H9 (cell line): ENCODE results near the gene HPS4. TPM values are rescaled to one million over a fixed set of nuclear protein-coding genes. Genes with fewer than 3 reads are reported as not detected.

ENCODE experiments used
- DNase-seq: peaks from one replicate; pipeline ENCODE4 v3.0.0-alpha.2; 2017
- H2AFZ ChIP-seq: one replicate; pipeline ENCODE4 v1.6.1; 2013; ENCODE audit warnings: mild to moderate bottlenecking, low read length, control low read depth, moderate library complexity
- H2AK5ac ChIP-seq: 2 replicates; pipeline ENCODE4 v1.6.1; 2013; ENCODE audit warnings: low read length, control low read depth, mixed read lengths; ENCODE audit not compliant: insufficient read length
- H2BK120ac ChIP-seq: one replicate; pipeline ENCODE4 v1.6.1; 2013; ENCODE audit warnings: low read depth, mild to moderate bottlenecking, low read length, control low read depth, inconsistent platforms; ENCODE audit not compliant: poor library complexity, severe bottlenecking
- H2BK12ac ChIP-seq: 2 replicates; pipeline ENCODE4 v1.6.1; 2013; ENCODE audit warnings: low read length, control low read depth, mixed read lengths, low read depth; ENCODE audit not compliant: insufficient read length
- H2BK15ac ChIP-seq: 2 replicates; pipeline ENCODE4 v1.6.1; 2013; ENCODE audit warnings: low read depth, low read length, control low read depth
- H2BK20ac ChIP-seq: one replicate; pipeline ENCODE4 v1.6.1; 2013; ENCODE audit warnings: low read depth, mild to moderate bottlenecking, low read length, control low read depth, inconsistent platforms; ENCODE audit not compliant: poor library complexity, severe bottlenecking
- H2BK5ac ChIP-seq: 2 replicates; pipeline ENCODE4 v1.6.1; 2013; ENCODE audit warnings: low read length, control low read depth, mixed read lengths; ENCODE audit not compliant: insufficient read length
- H3K14ac ChIP-seq: 2 replicates; pipeline ENCODE4 v1.6.1; 2013; ENCODE audit warnings: low read length, control low read depth; ENCODE audit not compliant: insufficient read depth
- H3K18ac ChIP-seq: 2 replicates; pipeline ENCODE4 v1.6.1; 2013; ENCODE audit warnings: low read depth, mild to moderate bottlenecking, mixed read lengths, low read length, control low read depth; ENCODE audit not compliant: insufficient read length
- H3K23ac ChIP-seq: 2 replicates; pipeline ENCODE4 v1.6.1; 2013; ENCODE audit warnings: low read length, control low read depth, mixed read lengths, low read depth; ENCODE audit not compliant: insufficient read length
- H3K23me2 ChIP-seq: 2 replicates; pipeline ENCODE4 v1.6.1; 2013; ENCODE audit warnings: low read depth, mild to moderate bottlenecking, mixed read lengths, low read length, control low read depth; ENCODE audit not compliant: insufficient read length, poor library complexity, severe bottlenecking
- H3K27ac ChIP-seq: 2 replicates; pipeline ENCODE4 v1.5.1; 2013; ENCODE audit warnings: low read length, control low read depth, mixed read lengths, low read depth; ENCODE audit not compliant: insufficient read length
- H3K27me3 ChIP-seq: 2 replicates; pipeline ENCODE4 v1.6.1; 2013; ENCODE audit warnings: low read length, control low read depth, inconsistent platforms; ENCODE audit not compliant: insufficient read depth
- H3K4ac ChIP-seq: 2 replicates; pipeline ENCODE4 v1.6.1; 2013; ENCODE audit warnings: low read depth, mild to moderate bottlenecking, control low read depth, inconsistent platforms, low read length, moderate library complexity
- H3K4me1 ChIP-seq: 2 replicates; pipeline ENCODE4 v1.6.1; 2013; ENCODE audit warnings: low read length, control low read depth, inconsistent platforms; ENCODE audit not compliant: insufficient read depth
- H3K4me2 ChIP-seq: 2 replicates; pipeline ENCODE4 v1.6.1; 2013; ENCODE audit warnings: low read length, control low read depth, mixed read lengths; ENCODE audit not compliant: insufficient read length, insufficient read depth
- H3K56ac ChIP-seq: 2 replicates; pipeline ENCODE4 v1.6.1; 2013; ENCODE audit warnings: low read depth, mild to moderate bottlenecking, mixed read lengths, low read length, control low read depth; ENCODE audit not compliant: insufficient read length
- H3K79me1 ChIP-seq: 2 replicates; pipeline ENCODE4 v1.6.1; 2013; ENCODE audit warnings: low read depth, mild to moderate bottlenecking, moderate library complexity, low read length, control low read depth, inconsistent platforms; ENCODE audit not compliant: insufficient read depth, poor library complexity, severe bottlenecking
- H3K79me2 ChIP-seq: 2 replicates; pipeline ENCODE4 v1.6.1; 2013; ENCODE audit warnings: low read length, control low read depth, inconsistent platforms; ENCODE audit not compliant: insufficient read depth
- H3K9ac ChIP-seq: 2 replicates; pipeline ENCODE4 v1.6.1; 2013; ENCODE audit warnings: low read length, control low read depth, mixed read lengths; ENCODE audit not compliant: insufficient read length; ENCODE audit errors: extremely low read depth
- H3K9me3 ChIP-seq: one replicate; pipeline ENCODE4 v1.6.1; 2013; ENCODE audit warnings: low read depth, low read length, inconsistent platforms; ENCODE audit not compliant: control insufficient read depth
- H3T11ph ChIP-seq: one replicate; pipeline ENCODE4 v1.6.1; 2013; ENCODE audit warnings: mild to moderate bottlenecking, low read length, control low read depth, inconsistent platforms
- H4K20me1 ChIP-seq: one replicate; pipeline ENCODE4 v1.6.1; 2013; ENCODE audit not compliant: control insufficient read depth, insufficient read length, insufficient read depth
- H4K5ac ChIP-seq: 2 replicates; pipeline ENCODE4 v1.6.1; 2013; ENCODE audit warnings: low read depth, mild to moderate bottlenecking, mixed read lengths, low read length, control low read depth; ENCODE audit not compliant: insufficient read length
- H4K8ac ChIP-seq: replicated peaks from 2 replicates; pipeline ENCODE4 v1.6.1; 2013; ENCODE audit warnings: low read length, control low read depth, mixed read lengths, low read depth; ENCODE audit not compliant: insufficient read length
- H4K91ac ChIP-seq: 2 replicates; pipeline ENCODE4 v1.6.1; 2013; ENCODE audit warnings: low read depth, mild to moderate bottlenecking, moderate library complexity, mixed read lengths, low read length, control low read depth; ENCODE audit not compliant: insufficient read length
- H3K27ac Mint-ChIP-seq, 3 experiments: 2 replicates in 2 of 3; 3 replicates in 1 of 3; pipeline ENCODE4 v1.8.0; 2020 to 2021; ENCODE audit warnings: mixed read lengths in 3 of 3, mild to moderate bottlenecking in 1 of 3, moderate library complexity in 1 of 3
- H3K27me3 Mint-ChIP-seq: 2 replicates; pipeline ENCODE4 v1.8.0; 2021; ENCODE audit warnings: low read depth, mild to moderate bottlenecking, moderate library complexity, mixed read lengths
- H3K36me3 Mint-ChIP-seq, 3 experiments: 2 replicates in 2 of 3; 3 replicates in 1 of 3; pipeline ENCODE4 v1.8.0; 2020 to 2021; ENCODE audit warnings: low read depth in 3 of 3, mixed read lengths in 3 of 3; ENCODE audit not compliant: insufficient read depth in 1 of 3
- H3K4me1 Mint-ChIP-seq, 2 experiments: 2 replicates each; pipeline ENCODE4 v1.8.0; 2020; ENCODE audit warnings: mixed read lengths in 2 of 2
- H3K4me3 Mint-ChIP-seq, 2 experiments: 2 replicates in 1 of 2; 3 replicates in 1 of 2; pipeline ENCODE4 v1.8.0; 2020 to 2021; ENCODE audit warnings: mild to moderate bottlenecking in 2 of 2, mixed read lengths in 2 of 2, moderate library complexity in 1 of 2
- H3K9me3 Mint-ChIP-seq, 2 experiments: 2 replicates in 1 of 2; 3 replicates in 1 of 2; pipeline ENCODE4 v1.8.0; 2020; ENCODE audit warnings: mild to moderate bottlenecking in 2 of 2, mixed read lengths in 2 of 2, moderate library complexity in 1 of 2
- WGBS: extraction: QIAGEN DNeasy Blood & Tissue Kit; methylation state at CpG from one replicate; pipeline ENCODE4 v1.1.7; 2013; ENCODE audit warnings: missing lambda C conversion rate, low lambda C conversion rate, mixed read lengths; ENCODE audit not compliant: insufficient read length; ENCODE audit errors: extremely low coverage; 5-methylcytosine and 5-hydroxymethylcytosine counted together
- total RNA-seq: library from RNA; stranded (reverse); gene quantifications from 2 replicates; pipeline ENCODE4 v1.2.1, GENCODE V29; 2021
- TF ChIP-seq, protein P1 (sequence below): fragments of 200-600 bp; sonication (generic); conservative IDR thresholded peaks from 3 replicates; pipeline ENCODE4 v1.8.0; 2021; ENCODE audit warnings: antibody characterized with exemption, mild to moderate bottlenecking

Gene HPS4
- total RNA-seq, 1 experiment from 2014 or later, result 26.2 TPM

DNA sequence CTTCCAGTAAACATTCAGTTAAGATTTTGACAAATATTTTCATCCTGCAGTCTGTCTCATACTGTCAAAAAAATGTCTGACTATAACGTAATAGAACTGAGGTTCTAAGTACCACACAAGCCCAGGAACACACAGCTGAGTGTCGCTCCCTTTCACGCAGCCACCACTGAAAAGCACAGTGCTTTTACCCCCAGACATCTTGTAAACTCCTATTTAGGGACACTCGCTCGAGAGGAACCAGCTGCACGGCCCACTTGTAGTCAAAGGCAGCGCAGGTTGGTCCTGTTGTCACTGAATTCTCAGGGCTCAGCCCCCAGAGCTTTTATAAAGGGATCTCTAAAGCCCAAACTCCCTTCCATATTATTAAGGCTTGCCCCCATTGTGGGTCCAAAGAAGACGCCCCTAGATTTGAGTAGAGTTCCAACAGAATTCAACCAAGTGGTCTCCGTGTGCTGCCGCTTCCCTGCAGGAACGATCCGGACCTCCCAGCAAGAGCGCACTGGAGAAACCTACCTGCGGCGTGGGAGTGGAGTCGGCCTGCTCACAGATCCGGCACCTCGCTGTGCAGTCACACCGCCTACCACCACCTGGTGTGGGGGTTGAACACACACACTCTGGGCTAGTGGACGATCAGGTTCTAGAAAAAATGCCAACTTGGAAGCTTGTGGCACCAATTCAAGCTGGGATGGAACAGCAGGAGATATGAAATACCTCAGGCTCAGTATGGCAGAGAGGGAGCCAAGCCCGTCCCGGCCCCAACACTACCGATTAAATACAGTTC is 31.2 kb downstream of the HPS4 start:
- no peak overlapping the region for H3K4ac ChIP-seq
- no peak overlapping the region for H2BK120ac ChIP-seq
- no peak overlapping the region for H3K9ac ChIP-seq
- Mint-ChIP-seq H3K9me3 (no peaks in the 10 kb centered on the region), H3K4me3 (no peak overlapping the region), H3K36me3 (peaks cover 16 to 47% (median 46%) of the 10 kb centered on the region in 3 experiments; a peak in 6 of 7 replicates), H3K27ac (0 out of 7 replicates have a peak overlapping the region, but pooled peaks of 1 of the 3 experiments have one; percentile 61), H3K27me3 (no peaks in the 10 kb centered on the region), H3K4me1 (no peaks in the 10 kb centered on the region)
- no peak overlapping the region for H2AK5ac ChIP-seq
- H3K14ac ChIP-seq, result no peak overlapping the region
- H3K4me1 ChIP-seq, result no peaks in the 10 kb centered on the region
- H3K23me2 ChIP-seq, result no peaks in the 10 kb centered on the region
- no peaks in the 10 kb centered on the region for H3K79me1 ChIP-seq
- TF ChIP-seq, protein P1, sequence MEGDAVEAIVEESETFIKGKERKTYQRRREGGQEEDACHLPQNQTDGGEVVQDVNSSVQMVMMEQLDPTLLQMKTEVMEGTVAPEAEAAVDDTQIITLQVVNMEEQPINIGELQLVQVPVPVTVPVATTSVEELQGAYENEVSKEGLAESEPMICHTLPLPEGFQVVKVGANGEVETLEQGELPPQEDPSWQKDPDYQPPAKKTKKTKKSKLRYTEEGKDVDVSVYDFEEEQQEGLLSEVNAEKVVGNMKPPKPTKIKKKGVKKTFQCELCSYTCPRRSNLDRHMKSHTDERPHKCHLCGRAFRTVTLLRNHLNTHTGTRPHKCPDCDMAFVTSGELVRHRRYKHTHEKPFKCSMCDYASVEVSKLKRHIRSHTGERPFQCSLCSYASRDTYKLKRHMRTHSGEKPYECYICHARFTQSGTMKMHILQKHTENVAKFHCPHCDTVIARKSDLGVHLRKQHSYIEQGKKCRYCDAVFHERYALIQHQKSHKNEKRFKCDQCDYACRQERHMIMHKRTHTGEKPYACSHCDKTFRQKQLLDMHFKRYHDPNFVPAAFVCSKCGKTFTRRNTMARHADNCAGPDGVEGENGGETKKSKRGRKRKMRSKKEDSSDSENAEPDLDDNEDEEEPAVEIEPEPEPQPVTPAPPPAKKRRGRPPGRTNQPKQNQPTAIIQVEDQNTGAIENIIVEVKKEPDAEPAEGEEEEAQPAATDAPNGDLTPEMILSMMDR, result no peak
- H3K4me2 ChIP-seq, result no peak overlapping the region
- H4K20me1 ChIP-seq, result no peaks in the 10 kb centered on the region
- no peaks in the 10 kb centered on the region for H3K9me3 ChIP-seq
- WGBS, result no CpG with 5 or more reads among the region's 23 CpGs
- H2BK12ac ChIP-seq, result no peak overlapping the region
- H3K23ac ChIP-seq, result no peak overlapping the region
- H3K27me3 ChIP-seq, result no peaks in the 10 kb centered on the region
- H4K5ac ChIP-seq, result no peak overlapping the region
- H4K91ac ChIP-seq, result no peak overlapping the region
- no peak overlapping the region for H2BK15ac ChIP-seq
- no peak overlapping the region for H4K8ac ChIP-seq
- no peak overlapping the region for H2BK5ac ChIP-seq
- H2AFZ ChIP-seq, result no peak overlapping the region
- DNase-seq, result no peak
- no peak overlapping the region for H3T11ph ChIP-seq
- H3K18ac ChIP-seq, result no peak overlapping the region
- H3K79me2 ChIP-seq, result no peaks in the 10 kb centered on the region
- no peak overlapping the region for H3K27ac ChIP-seq
- no peak overlapping the region for H2BK20ac ChIP-seq
- no peak overlapping the region for H3K56ac ChIP-seq
